ENCODE data around the gene ADGRD2. TPM values are rescaled to one million over a fixed set of nuclear protein-coding genes. Genes with fewer than 3 reads are reported as not detected.
A peak's percentile ranks its signal among the peaks of the same experiment; 100 is the strongest.

Gene ADGRD2
- total and polyA plus RNA-seq, 2 of the 13 experiments (the other 11 are each of a cell fraction or from before 2014, with no cell fraction given): not detected

- no peak for DNase-seq (ENCODE audit: low spot score)
- TF ChIP-seq, protein P1, sequence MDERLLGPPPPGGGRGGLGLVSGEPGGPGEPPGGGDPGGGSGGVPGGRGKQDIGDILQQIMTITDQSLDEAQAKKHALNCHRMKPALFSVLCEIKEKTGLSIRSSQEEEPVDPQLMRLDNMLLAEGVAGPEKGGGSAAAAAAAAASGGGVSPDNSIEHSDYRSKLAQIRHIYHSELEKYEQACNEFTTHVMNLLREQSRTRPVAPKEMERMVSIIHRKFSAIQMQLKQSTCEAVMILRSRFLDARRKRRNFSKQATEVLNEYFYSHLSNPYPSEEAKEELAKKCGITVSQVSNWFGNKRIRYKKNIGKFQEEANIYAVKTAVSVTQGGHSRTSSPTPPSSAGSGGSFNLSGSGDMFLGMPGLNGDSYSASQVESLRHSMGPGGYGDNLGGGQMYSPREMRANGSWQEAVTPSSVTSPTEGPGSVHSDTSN (CRISPR knock-in tag; IDR thresholded peaks at IDR 0.05): no peak
- TF ChIP-seq ATF7 (IDR thresholded peaks at IDR 0.05) (no peak), ATF7 (CRISPR knock-in tag; IDR thresholded peaks at IDR 0.05) (no peak), NFE2 (CRISPR knock-in tag; IDR thresholded peaks at IDR 0.05) (no peak), ZNF720 (CRISPR knock-in tag; IDR thresholded peaks at IDR 0.05) (no peak), MAFK (conservative IDR thresholded peaks at IDR 0.05 in 1 of 2, IDR thresholded peaks at IDR 0.05 in 1 of 2; ENCODE audit: low read length in 2 of 2) (no peak), MAFF (IDR thresholded peaks at IDR 0.05; ENCODE audit: low read depth, low read length) (no peak), ATF7-NPFF (CRISPR knock-in tag; IDR thresholded peaks at IDR 0.05; ENCODE audit: low read depth) (no peak), PAWR (CRISPR knock-in tag; IDR thresholded peaks at IDR 0.05; ENCODE audit: borderline replicate concordance) (no peak), AKAP8 (CRISPR knock-in tag; IDR thresholded peaks at IDR 0.05) (0 out of 2 replicates have a peak, but pooled peaks have one; percentile 9), YY1 (IDR thresholded peaks at IDR 0.05; ENCODE audit: insufficient read depth, insufficient replicate concordance, low read depth, low read length) (no peak), ZKSCAN5 (CRISPR knock-in tag; IDR thresholded peaks at IDR 0.05) (no peak), IKZF4 (CRISPR knock-in tag; IDR thresholded peaks at IDR 0.05; ENCODE audit: borderline replicate concordance, low read depth, not compliant biosample characterization) (no peak), ZNF3 (CRISPR knock-in tag; IDR thresholded peaks at IDR 0.05) (peak; percentile 61; the same call in 1 of the 2 replicates)
- TF ChIP-seq, protein P2, sequence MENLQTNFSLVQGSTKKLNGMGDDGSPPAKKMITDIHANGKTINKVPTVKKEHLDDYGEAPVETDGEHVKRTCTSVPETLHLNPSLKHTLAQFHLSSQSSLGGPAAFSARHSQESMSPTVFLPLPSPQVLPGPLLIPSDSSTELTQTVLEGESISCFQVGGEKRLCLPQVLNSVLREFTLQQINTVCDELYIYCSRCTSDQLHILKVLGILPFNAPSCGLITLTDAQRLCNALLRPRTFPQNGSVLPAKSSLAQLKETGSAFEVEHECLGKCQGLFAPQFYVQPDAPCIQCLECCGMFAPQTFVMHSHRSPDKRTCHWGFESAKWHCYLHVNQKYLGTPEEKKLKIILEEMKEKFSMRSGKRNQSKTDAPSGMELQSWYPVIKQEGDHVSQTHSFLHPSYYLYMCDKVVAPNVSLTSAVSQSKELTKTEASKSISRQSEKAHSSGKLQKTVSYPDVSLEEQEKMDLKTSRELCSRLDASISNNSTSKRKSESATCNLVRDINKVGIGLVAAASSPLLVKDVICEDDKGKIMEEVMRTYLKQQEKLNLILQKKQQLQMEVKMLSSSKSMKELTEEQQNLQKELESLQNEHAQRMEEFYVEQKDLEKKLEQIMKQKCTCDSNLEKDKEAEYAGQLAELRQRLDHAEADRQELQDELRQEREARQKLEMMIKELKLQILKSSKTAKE (CRISPR knock-in tag; IDR thresholded peaks at IDR 0.05; ENCODE audit: borderline replicate concordance): no peak
- no TSS peak for BruUV-seq (replicated peaks)
- no peaks in the 10 kb centered on the region for H4K20me1 ChIP-seq (ENCODE audit: insufficient read depth, low read length)
- 92% methylated on average over 10 of the region's 12 CpGs for WGBS (ENCODE audit: low lambda C conversion rate)
- CTCF ChIA-PET (ENCODE audit: low intra/inter-chr PET ratio, low total read pairs): no interaction called here
- no peak for ATAC-seq
- H3K79me2 ChIP-seq (ENCODE audit: insufficient read depth, low read length): peaks cover 10% of the 10 kb centered on the region
- no peaks in the 10 kb centered on the region for H3K27me3 ChIP-seq (ENCODE audit: control insufficient read depth in 1 of 2, insufficient read depth in 2 of 2, low read length in 2 of 2)
- H3K4me3 ChIP-seq (replicated peaks in 1 of 3; ENCODE audit: insufficient read depth in 1 of 3, low read depth in 2 of 3, low read length in 3 of 3): no peak overlapping the region
- intact Hi-C loops (cut with micrococcal nuclease; ENCODE audit: unreplicated experiment) (no loop called here), in situ Hi-C loops (cut with HindIII; ENCODE audit: extremely low pct_ligation_motif_present, low pct_unique_long_range_greater_than_20kb) (no loop called here)
- FAIRE-seq: no peak
- no peak overlapping the region for H3K9ac ChIP-seq (ENCODE audit: insufficient read depth, low read depth, low read length)
- H3K4me1 ChIP-seq (ENCODE audit: insufficient read depth, low read length): peaks cover 37% of the 10 kb centered on the region
- POLR2A ChIA-PET: interaction anchor here (2.5 kb wide), 1 partner anchor 10 kb away, joined by 7 read pairs; no protein-coding TSS in a partner anchor
- H3K36me3 ChIP-seq (replicated peaks in 1 of 2; ENCODE audit: control insufficient read depth in 1 of 2, insufficient read depth in 2 of 2, low read length in 2 of 2): peaks cover 10 to 15% of the 10 kb centered on the region in 2 experiments; a peak in 2 of 5 replicates
- H2AFZ ChIP-seq (ENCODE audit: low read length): no peak overlapping the region
- H3K27ac ChIP-seq (ENCODE audit: extremely low read length, insufficient read depth, low read length): no peak overlapping the region
- no peaks in the 10 kb centered on the region for H3K9me3 ChIP-seq (ENCODE audit: low read length)
- no peak overlapping the region for H3K4me2 ChIP-seq (ENCODE audit: low read depth, low read length)
These were observed 50.8 kb downstream of the ADGRD2 start for GRCh38 chr9:124500796-124501611.

Measured in HepG2 (cell line).